ENCODE results near the gene SHKBP1. TPM values are rescaled to one million over a fixed set of nuclear protein-coding genes. Genes with fewer than 3 reads are reported as not detected.

Gene SHKBP1
- total RNA-seq, 1 donor from 2014 or later: 14.8 TPM

DNA sequence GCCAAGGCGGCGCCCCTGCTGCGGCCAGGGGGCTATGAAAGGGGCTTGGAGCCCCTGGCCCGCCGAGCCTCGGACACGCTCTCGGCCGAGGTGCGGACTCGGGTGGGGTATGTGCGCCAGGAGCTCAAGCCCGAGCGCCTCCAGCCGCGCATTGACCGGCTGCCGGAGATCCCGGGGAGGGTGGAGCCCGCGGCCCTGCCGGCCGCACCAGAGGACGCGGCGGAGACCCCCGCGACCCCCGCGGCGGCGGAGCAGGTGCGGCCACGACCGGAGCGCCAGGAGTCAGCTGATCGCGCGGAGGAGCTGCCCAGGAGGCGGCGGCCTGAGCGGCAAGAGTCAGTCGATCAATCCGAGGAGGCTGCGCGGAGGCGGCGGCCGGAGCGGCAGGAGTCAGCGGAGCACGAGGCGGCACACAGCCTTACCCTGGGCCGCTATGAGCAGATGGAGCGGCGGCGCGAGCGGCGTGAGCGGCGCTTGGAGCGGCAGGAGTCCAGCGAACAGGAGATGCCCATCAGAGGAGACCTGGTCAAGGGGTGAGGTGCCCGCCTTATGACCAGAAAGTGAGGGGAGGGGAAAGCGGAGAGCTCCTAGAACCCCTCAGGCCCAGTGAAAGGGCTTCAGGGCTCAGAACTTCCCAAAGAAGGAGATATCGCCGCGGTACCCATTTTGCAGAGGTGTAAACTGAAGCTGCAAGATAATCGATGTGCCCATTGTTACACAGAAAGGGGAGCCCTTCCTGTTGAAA, 8.8 kb upstream of the SHKBP1 start:
- intact Hi-C loops (cut with micrococcal nuclease): no loop called here
- TF ChIP-seq, protein P1, sequence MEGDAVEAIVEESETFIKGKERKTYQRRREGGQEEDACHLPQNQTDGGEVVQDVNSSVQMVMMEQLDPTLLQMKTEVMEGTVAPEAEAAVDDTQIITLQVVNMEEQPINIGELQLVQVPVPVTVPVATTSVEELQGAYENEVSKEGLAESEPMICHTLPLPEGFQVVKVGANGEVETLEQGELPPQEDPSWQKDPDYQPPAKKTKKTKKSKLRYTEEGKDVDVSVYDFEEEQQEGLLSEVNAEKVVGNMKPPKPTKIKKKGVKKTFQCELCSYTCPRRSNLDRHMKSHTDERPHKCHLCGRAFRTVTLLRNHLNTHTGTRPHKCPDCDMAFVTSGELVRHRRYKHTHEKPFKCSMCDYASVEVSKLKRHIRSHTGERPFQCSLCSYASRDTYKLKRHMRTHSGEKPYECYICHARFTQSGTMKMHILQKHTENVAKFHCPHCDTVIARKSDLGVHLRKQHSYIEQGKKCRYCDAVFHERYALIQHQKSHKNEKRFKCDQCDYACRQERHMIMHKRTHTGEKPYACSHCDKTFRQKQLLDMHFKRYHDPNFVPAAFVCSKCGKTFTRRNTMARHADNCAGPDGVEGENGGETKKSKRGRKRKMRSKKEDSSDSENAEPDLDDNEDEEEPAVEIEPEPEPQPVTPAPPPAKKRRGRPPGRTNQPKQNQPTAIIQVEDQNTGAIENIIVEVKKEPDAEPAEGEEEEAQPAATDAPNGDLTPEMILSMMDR (IDR thresholded peaks at IDR 0.05; ENCODE audit: borderline replicate concordance): no peak
- peak overlapping the region; percentile 52 for H3K4me3 ChIP-seq
- no peak for DNase-seq
- H3K27me3 ChIP-seq (ENCODE audit: low read depth): peaks cover 60% of the 10 kb centered on the region
- no peaks in the 10 kb centered on the region for H3K36me3 ChIP-seq
- no peak overlapping the region for H3K27ac ChIP-seq (replicated peaks)
- no peaks in the 10 kb centered on the region for H3K9me3 ChIP-seq (replicated peaks)
- H3K4me1 ChIP-seq: peaks cover 14% of the 10 kb centered on the region

DNA sequence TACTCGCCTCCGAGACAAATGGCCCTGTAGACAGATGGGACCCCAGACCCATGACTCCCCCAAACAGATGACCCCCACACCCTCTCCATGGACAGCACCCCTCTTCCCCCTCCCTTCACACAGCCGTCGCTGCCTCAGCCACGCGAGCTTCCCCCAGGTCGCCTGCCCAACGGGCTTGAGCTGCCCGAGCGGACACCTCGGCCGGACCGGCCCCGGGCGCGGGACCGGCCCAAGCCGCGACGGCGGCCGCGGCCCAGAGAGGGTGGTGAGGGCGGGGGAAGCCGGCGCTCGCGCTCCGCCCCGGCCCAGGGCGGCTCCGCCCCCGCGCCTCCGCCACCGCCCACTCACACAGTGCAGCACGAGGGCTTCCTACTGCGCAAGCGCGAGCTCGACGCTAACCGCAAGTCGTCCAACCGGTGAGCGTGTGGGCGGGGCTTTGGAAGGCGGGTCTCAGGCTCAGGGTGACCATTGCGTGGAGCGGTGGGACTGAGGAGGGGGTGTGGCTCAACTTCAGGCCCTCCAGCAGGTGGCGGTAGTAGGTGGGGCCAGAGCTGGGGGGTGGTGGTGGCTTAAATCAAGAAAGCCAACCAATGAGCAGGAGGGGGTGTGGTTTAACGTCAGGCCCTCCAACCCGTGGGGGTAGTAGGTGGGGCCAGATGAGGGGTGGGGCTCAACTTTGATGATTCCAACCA, 6.2 kb upstream of the SHKBP1 start:
- Histone ChIP-seq H3K36me3 (no peaks in the 10 kb centered on the region), H3K9me3 (replicated peaks) (no peaks in the 10 kb centered on the region), H3K4me1 (peaks cover 14% of the 10 kb centered on the region), H3K4me3 (peak overlapping the region; percentile 60), H3K27me3 (ENCODE audit: low read depth) (peaks cover 34% of the 10 kb centered on the region), H3K27ac (replicated peaks) (peak overlapping the region; percentile 33)
- DNase-seq: peak; percentile 99
- intact Hi-C loops (cut with micrococcal nuclease): no loop called here
- TF ChIP-seq, protein P1 (IDR thresholded peaks at IDR 0.05; ENCODE audit: borderline replicate concordance): no peak

DNA sequence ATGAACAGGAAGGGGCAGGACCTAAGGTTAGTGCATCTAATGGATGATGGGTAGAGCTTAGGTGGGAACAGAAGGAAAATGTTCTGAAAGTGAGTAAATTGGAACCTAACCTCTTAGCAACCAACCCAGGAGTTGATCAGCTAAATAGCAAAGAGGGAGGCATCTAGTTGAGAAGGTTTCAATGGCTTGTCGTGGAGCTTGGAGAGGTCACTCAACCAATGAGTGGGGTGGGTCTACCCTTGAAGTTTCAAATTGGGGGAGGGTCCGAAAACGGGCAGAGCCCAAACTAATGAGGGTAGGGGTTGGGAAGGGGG, 5.7 kb upstream of the SHKBP1 start:
- no peak overlapping the region for H3K27ac ChIP-seq (replicated peaks)
- intact Hi-C loops (cut with micrococcal nuclease): no loop called here
- H3K4me1 ChIP-seq: peaks cover 16% of the 10 kb centered on the region
- no peaks in the 10 kb centered on the region for H3K36me3 ChIP-seq
- peak overlapping the region; percentile 60 for H3K4me3 ChIP-seq
- peaks cover 29% of the 10 kb centered on the region for H3K27me3 ChIP-seq (ENCODE audit: low read depth)
- DNase-seq: no peak
- no peaks in the 10 kb centered on the region for H3K9me3 ChIP-seq (replicated peaks)
- TF ChIP-seq, protein P1 (IDR thresholded peaks at IDR 0.05; ENCODE audit: borderline replicate concordance): no peak

DNA sequence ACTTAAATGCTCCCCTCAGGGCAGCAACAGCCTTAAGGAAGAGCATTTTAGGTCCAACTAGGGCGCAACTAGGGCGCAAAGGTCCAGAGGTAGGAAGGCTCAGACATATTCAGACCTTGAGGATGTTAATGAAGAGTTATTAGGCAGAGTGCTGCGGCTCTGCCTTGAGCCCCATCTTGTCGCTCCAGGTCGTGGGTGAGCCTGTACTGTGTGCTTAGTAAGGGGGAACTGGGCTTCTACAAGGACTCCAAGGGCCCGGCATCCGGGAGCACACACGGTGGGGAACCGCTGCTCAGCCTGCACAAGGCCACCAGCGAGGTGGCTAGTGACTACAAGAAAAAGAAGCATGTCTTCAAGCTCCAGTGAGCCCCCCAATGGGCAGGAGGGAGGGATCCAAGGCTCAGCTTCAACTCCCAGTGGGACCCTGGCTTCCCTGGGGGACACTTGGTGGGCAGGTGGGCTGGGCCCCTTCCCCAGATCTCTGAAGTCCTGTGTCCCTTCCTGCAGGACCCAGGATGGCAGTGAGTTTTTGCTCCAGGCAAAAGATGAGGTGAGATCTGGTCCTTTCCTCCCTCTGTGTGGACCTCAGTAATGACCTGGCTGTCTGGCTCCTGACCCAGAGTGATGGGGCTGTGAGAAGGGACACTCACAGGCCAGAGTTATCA, 4.7 kb upstream of the SHKBP1 start:
- DNase-seq: no peak

DNA sequence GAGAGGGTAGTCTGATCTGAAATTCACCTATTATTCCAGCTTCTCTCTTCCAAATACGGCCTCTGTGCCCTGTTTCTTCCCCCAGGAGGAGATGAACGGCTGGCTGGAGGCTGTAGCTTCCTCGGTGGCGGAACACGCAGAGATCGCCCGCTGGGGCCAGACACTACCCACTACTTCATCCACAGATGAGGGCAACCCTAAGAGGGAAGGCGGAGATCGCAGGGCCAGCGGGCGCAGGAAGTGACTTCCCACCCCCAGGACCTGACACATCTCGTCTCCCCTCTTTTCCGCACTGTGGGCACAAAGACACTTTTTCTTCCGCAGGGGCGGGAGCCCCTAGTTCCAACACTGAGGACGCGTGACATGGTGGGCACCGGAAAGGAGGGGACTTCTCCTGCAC, 1.3 kb upstream of the SHKBP1 start:
- H3K27me3 ChIP-seq (ENCODE audit: low read depth): no peaks in the 10 kb centered on the region
- peaks cover 9% of the 10 kb centered on the region for H3K36me3 ChIP-seq
- DNase-seq: no peak
- TF ChIP-seq, protein P1 (IDR thresholded peaks at IDR 0.05; ENCODE audit: borderline replicate concordance): no peak
- H3K9me3 ChIP-seq (replicated peaks): no peaks in the 10 kb centered on the region
- intact Hi-C loops (cut with micrococcal nuclease): no loop called here
- H3K4me3 ChIP-seq: no peak overlapping the region
- H3K27ac ChIP-seq (replicated peaks): no peak overlapping the region
- H3K4me1 ChIP-seq: peaks cover 24% of the 10 kb centered on the region

More for the DNA sequence above, 4.7 kb upstream of the SHKBP1 start:
- Histone ChIP-seq H3K36me3 (no peaks in the 10 kb centered on the region), H3K27me3 (ENCODE audit: low read depth) (peaks cover 19% of the 10 kb centered on the region), H3K27ac (replicated peaks) (no peak overlapping the region), H3K4me3 (no peak overlapping the region), H3K4me1 (peaks cover 24% of the 10 kb centered on the region), H3K9me3 (replicated peaks) (no peaks in the 10 kb centered on the region)
- TF ChIP-seq, protein P1 (IDR thresholded peaks at IDR 0.05; ENCODE audit: borderline replicate concordance): no peak
- intact Hi-C loops (cut with micrococcal nuclease): no loop called here
